Gastrocnemius medialis (tissue), 4 donors: ENCODE data around the gene COX5B. TPM values are rescaled to one million over a fixed set of nuclear protein-coding genes. Genes with fewer than 3 reads are reported as not detected.

ENCODE experiments used
- ATAC-seq, 2 donors: fragments of 150-250 bp; one replicate each; pipeline ENCODE4 v1.9.1; 2016
- DNase-seq, 2 donors: peaks; one replicate each; pipeline ENCODE4 v3.0.0-alpha.2; 2019
- H3K27ac ChIP-seq, 4 donors: fragments of 200-600 bp; sonication (generic); 1 replicate in 1 of 4; 2 replicates in 3 of 4; pipeline ENCODE4 v1.5.1; 2016 to 2018; ENCODE audit warnings: mild to moderate bottlenecking in 2 of 4, moderate library complexity in 1 of 4
- H3K27me3 ChIP-seq, 3 donors: fragments of 200-600 bp; sonication (generic) in 2 of 3; 1 replicate in 1 of 3; 2 replicates in 2 of 3; pipeline versions ENCODE4 v1.5.1 to v1.6.0; 2016 to 2019; ENCODE audit warnings: mild to moderate bottlenecking in 1 of 3, moderate library complexity in 1 of 3
- H3K36me3 ChIP-seq, 2 donors: fragments of 200-600 bp; sonication (generic) in 1 of 2; one replicate each; pipeline ENCODE4 v1.5.1; 2017 to 2018
- H3K4me1 ChIP-seq, 2 donors: fragments of 200-600 bp; sonication (generic) in 1 of 2; one replicate each; pipeline ENCODE4 v1.5.1; 2016 to 2017; ENCODE audit warnings: mild to moderate bottlenecking in 2 of 2
- H3K4me3 ChIP-seq, 4 donors: fragments of 200-600 bp; sonication (generic) in 3 of 4; 1 replicate in 1 of 4; 2 replicates in 3 of 4; pipeline ENCODE4 v1.5.1; 2016 to 2019; ENCODE audit warnings: mild to moderate bottlenecking in 2 of 4
- H3K9me3 ChIP-seq, 3 donors: fragments of 200-600 bp; sonication (generic) in 2 of 3; 1 replicate in 1 of 3; 2 replicates in 2 of 3; pipeline ENCODE4 v1.5.1; 2016 to 2019
- POLR2A ChIP-seq, 2 donors: fragments of 450-650 bp; IDR thresholded peaks; one replicate each; pipeline ENCODE4 v1.6.1; 2017; ENCODE audit warnings: antibody characterized with exemption in 2 of 2, mild to moderate bottlenecking in 2 of 2, moderate library complexity in 2 of 2
- in situ Hi-C, 4 donors: fragments of 200-750 bp; cut with MboI; loops; one replicate each; pipeline versions ENCODE4 v1.15.0 to v1.8.0; 2017; ENCODE audit warnings: low sequenced_read_pairs in 4 of 4
- intact Hi-C: fragments of 100-400 bp; cut with DNase I; formaldehyde crosslinking; loops from one replicate; pipeline ENCODE4 v1.15.1; 2023; ENCODE audit warnings: low total_unique reads
- total RNA-seq, 4 donors: library from RNA; depleted of rRNA; stranded (reverse); fragments of >200 nt; gene quantifications; one replicate each; pipeline versions ENCODE4 v1.1.0 to v1.2.3, GENCODE V29; 2016
- TF ChIP-seq, protein P1 (sequence below), 5 experiments: fragments of 450-650 bp in 3 of 5; fragments of 200-600 bp in 2 of 5; sonication (generic) in 2 of 5; IDR thresholded peaks in 4 of 5; conservative IDR thresholded peaks in 1 of 5; 1 replicate in 4 of 5; 2 replicates in 1 of 5; pipeline ENCODE4 v1.5.1; 2016 to 2019; ENCODE audit warnings: antibody characterized with exemption in 5 of 5, mild to moderate bottlenecking in 3 of 5, moderate library complexity in 3 of 5

Gene COX5B
- total RNA-seq, 4 donors from 2014 or later: 742 to 1,417 (median 1,247) TPM

GRCh38 chr2:97697252-97698235 lies 51.7 kb downstream of the COX5B start:
- Histone ChIP-seq H3K4me3 (no peak overlapping the region), H3K4me1 (no peaks in the 10 kb centered on the region), H3K9me3 (no peaks in the 10 kb centered on the region), H3K27me3 (no peaks in the 10 kb centered on the region), H3K36me3 (no peaks in the 10 kb centered on the region), H3K27ac (no peak overlapping the region)
- TF ChIP-seq POLR2A (IDR thresholded peaks at IDR 0.05): no peak
- TF ChIP-seq, protein P1, sequence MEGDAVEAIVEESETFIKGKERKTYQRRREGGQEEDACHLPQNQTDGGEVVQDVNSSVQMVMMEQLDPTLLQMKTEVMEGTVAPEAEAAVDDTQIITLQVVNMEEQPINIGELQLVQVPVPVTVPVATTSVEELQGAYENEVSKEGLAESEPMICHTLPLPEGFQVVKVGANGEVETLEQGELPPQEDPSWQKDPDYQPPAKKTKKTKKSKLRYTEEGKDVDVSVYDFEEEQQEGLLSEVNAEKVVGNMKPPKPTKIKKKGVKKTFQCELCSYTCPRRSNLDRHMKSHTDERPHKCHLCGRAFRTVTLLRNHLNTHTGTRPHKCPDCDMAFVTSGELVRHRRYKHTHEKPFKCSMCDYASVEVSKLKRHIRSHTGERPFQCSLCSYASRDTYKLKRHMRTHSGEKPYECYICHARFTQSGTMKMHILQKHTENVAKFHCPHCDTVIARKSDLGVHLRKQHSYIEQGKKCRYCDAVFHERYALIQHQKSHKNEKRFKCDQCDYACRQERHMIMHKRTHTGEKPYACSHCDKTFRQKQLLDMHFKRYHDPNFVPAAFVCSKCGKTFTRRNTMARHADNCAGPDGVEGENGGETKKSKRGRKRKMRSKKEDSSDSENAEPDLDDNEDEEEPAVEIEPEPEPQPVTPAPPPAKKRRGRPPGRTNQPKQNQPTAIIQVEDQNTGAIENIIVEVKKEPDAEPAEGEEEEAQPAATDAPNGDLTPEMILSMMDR (IDR thresholded peaks at IDR 0.05 in 4 of 5, conservative IDR thresholded peaks at IDR 0.05 in 1 of 5): peak; percentile 92 to 97 (median 94)
- in situ Hi-C loops (loop anchor here in 2 of 4 donors (10.0 to 25.0 kb wide), 2 partner anchors 103 to 1635 kb away; no protein-coding TSS in a partner anchor), intact Hi-C loops (loop anchor here (1.0 to 2.0 kb wide), 3 partner anchors 33 to 106 kb away; partner anchors contain the start of gene ACTR1B)
- ATAC-seq (peak; percentile 94), DNase-seq (peak; percentile 66 to 81)

Other genes with a start within 250 kb of the COX5B start
- gene ANKRD36B, start 56.2 kb upstream of the COX5B start, total RNA-seq: 1 to 10 TPM; 1.1 to 3.9 (median 2.2) TPM
- 10 to 100 TPM; 53.5 to 76.1 (median 56.5) TPM for gene ACTR1B, start 18.0 kb downstream of the COX5B start, total RNA-seq
- 1 to 10 TPM in 1 of 4 donors, under 1 TPM in 1, not detected in 2; 0.85 to 4.2 TPM for gene C2orf92, start 23.7 kb downstream of the COX5B start, total RNA-seq
- 1 to 10 TPM in 1 of 4 donors, under 1 TPM in 1, not detected in 2; 0.25 to 1.1 TPM for gene ZAP70, start 67.5 kb downstream of the COX5B start, total RNA-seq